Measurements from ENCODE around the gene ZNF431.
"Not testable (repeated sequence)": the region's sequence is repeated elsewhere in the genome, so short reads cannot be mapped to it uniquely, and the experiment has no call there.

Gene ZNF431

GRCh38 chr19:21143428-21143827 is 1.6 kb downstream of the ZNF431 start:
- FAIRE-seq = no peak
- DNase-seq (ENCODE audit: insufficient read length, low spot score) = no peak

- FAIRE-seq = no peak
- no peak for DNase-seq (ENCODE audit: insufficient read length, low spot score)
Measured at GRCh38 chr19:21143854-21144253, 2.0 kb downstream of the ZNF431 start.

- DNase-seq (ENCODE audit: insufficient read length, low spot score) = no peak
- FAIRE-seq = no peak
Measured at GRCh38 chr19:21147540-21147939, 5.7 kb downstream of the ZNF431 start.

- FAIRE-seq = no peak
Measured at GRCh38 chr19:21148681-21149080, 6.8 kb downstream of the ZNF431 start.

GRCh38 chr19:21149877-21150276 is 8.0 kb downstream of the ZNF431 start:
- no peak for DNase-seq (ENCODE audit: insufficient read length, low spot score)
- no peak for FAIRE-seq

More at GRCh38 chr19:21148681-21149080, 6.8 kb downstream of the ZNF431 start:
- DNase-seq (ENCODE audit: insufficient read length, low spot score) = no peak

GRCh38 chr19:21151460-21151859 is 9.6 kb downstream of the ZNF431 start:
- no peak for FAIRE-seq
- no peak for DNase-seq (ENCODE audit: insufficient read length, low spot score)

- FAIRE-seq (peak; percentile 64), DNase-seq (ENCODE audit: insufficient read length, low spot score) (no peak)
Measured at GRCh38 chr19:21158523-21159135, 16.8 kb downstream of the ZNF431 start.

- FAIRE-seq (no peak), DNase-seq (ENCODE audit: insufficient read length, low spot score) (no peak)
Measured at GRCh38 chr19:21164541-21164940, 22.7 kb downstream of the ZNF431 start.

GRCh38 chr19:21166436-21166835 is 24.6 kb downstream of the ZNF431 start:
- no peak for FAIRE-seq

GRCh38 chr19:21197590-21198295 is 55.9 kb downstream of the ZNF431 start:
- DNase-seq (ENCODE audit: insufficient read length, low spot score) = no peak

More at GRCh38 chr19:21166436-21166835, 24.6 kb downstream of the ZNF431 start:
- no peak for DNase-seq (ENCODE audit: insufficient read length, low spot score)

GRCh38 chr19:21202865-21203494 is 61.1 kb downstream of the ZNF431 start:
- DNase-seq (ENCODE audit: insufficient read length, low spot score) (peak; percentile 17), FAIRE-seq (peak; percentile 62)

More at GRCh38 chr19:21197590-21198295, 55.9 kb downstream of the ZNF431 start:
- FAIRE-seq = no peak

- DNase-seq (ENCODE audit: insufficient read length, low spot score) (no peak), FAIRE-seq (no peak)
Measured at GRCh38 chr19:21210037-21210621, 68.3 kb downstream of the ZNF431 start.

GRCh38 chr19:21221693-21222092 is 79.9 kb downstream of the ZNF431 start:
- DNase-seq (ENCODE audit: insufficient read length, low spot score) (no peak), FAIRE-seq (peak; percentile 36)

- FAIRE-seq; DNase-seq (ENCODE audit: insufficient read length, low spot score): not testable (repeated sequence)
Measured at GRCh38 chr19:21229938-21230337, 88.1 kb downstream of the ZNF431 start.

GRCh38 chr19:21233691-21234090 is 91.9 kb downstream of the ZNF431 start:
- DNase-seq (ENCODE audit: insufficient read length, low spot score) (no peak), FAIRE-seq (no peak)

- DNase-seq (ENCODE audit: insufficient read length, low spot score) = not testable (repeated sequence)
Measured at GRCh38 chr19:21236751-21237150, 94.9 kb downstream of the ZNF431 start.

GRCh38 chr19:21238670-21239069 is 96.8 kb downstream of the ZNF431 start:
- DNase-seq (ENCODE audit: insufficient read length, low spot score) (no peak), FAIRE-seq (no peak)

More at GRCh38 chr19:21236751-21237150, 94.9 kb downstream of the ZNF431 start:
- FAIRE-seq = not testable (repeated sequence)
